ENCODE results near the gene TDRD10.

The TDRD10 gene

GRCh38 chr1:154567386-154568156 lies 65.6 kb downstream of the TDRD10 start, which contains the start of gene CHRNB2:
TSS of gene CHRNB2 (plus strand) at chr1:154567778. CDS start at chr1:154568045, 267 bp downstream.
- peak within 1 kb of the TSS; percentile 57 for H3K27ac ChIP-seq
- TF ChIP-seq, protein P1, sequence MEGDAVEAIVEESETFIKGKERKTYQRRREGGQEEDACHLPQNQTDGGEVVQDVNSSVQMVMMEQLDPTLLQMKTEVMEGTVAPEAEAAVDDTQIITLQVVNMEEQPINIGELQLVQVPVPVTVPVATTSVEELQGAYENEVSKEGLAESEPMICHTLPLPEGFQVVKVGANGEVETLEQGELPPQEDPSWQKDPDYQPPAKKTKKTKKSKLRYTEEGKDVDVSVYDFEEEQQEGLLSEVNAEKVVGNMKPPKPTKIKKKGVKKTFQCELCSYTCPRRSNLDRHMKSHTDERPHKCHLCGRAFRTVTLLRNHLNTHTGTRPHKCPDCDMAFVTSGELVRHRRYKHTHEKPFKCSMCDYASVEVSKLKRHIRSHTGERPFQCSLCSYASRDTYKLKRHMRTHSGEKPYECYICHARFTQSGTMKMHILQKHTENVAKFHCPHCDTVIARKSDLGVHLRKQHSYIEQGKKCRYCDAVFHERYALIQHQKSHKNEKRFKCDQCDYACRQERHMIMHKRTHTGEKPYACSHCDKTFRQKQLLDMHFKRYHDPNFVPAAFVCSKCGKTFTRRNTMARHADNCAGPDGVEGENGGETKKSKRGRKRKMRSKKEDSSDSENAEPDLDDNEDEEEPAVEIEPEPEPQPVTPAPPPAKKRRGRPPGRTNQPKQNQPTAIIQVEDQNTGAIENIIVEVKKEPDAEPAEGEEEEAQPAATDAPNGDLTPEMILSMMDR (IDR thresholded peaks at IDR 0.05): peak; percentile 30; the same call in 1 of the 2 replicates
- no peak for TF ChIP-seq ZFX (IDR thresholded peaks at IDR 0.05; ENCODE audit: borderline replicate concordance)

GRCh38 chr1:154568157-154568815 lies 66.3 kb downstream of the TDRD10 start:
- H3K27ac ChIP-seq: peak overlapping the region; percentile 57
- no peak for TF ChIP-seq ZFX (IDR thresholded peaks at IDR 0.05; ENCODE audit: borderline replicate concordance)

- no peak overlapping the region for H3K27ac ChIP-seq
- TF ChIP-seq, protein P1 (IDR thresholded peaks at IDR 0.05): no peak
- TF ChIP-seq ZFX (IDR thresholded peaks at IDR 0.05; ENCODE audit: borderline replicate concordance): no peak
Measured at GRCh38 chr1:154571244-154571963, 69.4 kb downstream of the TDRD10 start.

- TF ChIP-seq, protein P1 (IDR thresholded peaks at IDR 0.05): no peak
- TF ChIP-seq ZFX (IDR thresholded peaks at IDR 0.05; ENCODE audit: borderline replicate concordance): no peak
- no peak overlapping the region for H3K27ac ChIP-seq
Measured at GRCh38 chr1:154571964-154572288, 69.9 kb downstream of the TDRD10 start.

DNA sequence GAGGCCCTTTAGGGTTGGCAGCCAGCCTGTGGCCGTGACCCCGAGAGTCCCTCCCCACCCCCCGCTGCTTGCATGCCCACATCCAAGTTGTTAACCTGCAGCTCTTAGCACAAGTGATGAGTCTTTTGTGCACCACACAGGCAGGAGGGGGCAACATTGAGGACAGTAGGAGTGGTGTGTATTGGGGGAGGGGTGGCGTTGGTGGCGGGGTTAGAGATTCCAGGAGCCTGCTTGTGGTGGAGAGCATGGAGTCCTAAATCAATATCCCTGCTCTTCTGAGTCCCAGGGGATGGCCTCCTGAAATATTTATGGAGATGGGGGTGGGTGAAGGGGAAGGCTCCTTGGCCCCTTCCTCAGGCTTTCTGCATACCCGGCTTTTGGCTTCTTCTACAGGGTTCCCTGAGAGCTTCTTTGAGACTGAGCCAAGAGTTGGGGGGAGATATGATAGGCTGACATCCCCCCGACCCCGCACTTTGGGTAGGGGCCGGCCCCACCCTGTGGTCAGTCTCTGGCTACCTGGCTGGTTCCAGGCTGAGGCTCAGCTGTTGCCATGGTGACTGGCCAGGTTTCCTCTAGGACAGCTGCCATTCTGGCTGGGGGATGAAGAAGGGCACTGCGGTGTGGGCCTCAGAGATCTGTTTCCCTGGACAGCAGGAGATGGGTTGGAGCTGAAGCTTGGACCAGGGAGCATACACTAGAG lies 70.6 kb downstream of the TDRD10 start:
- no peak overlapping the region for H3K27ac ChIP-seq
- TF ChIP-seq, protein P1 (IDR thresholded peaks at IDR 0.05): no peak
- TF ChIP-seq ZFX (IDR thresholded peaks at IDR 0.05; ENCODE audit: borderline replicate concordance): no peak

- no peak overlapping the region for H3K27ac ChIP-seq
- TF ChIP-seq ZFX (IDR thresholded peaks at IDR 0.05; ENCODE audit: borderline replicate concordance): no peak
- TF ChIP-seq, protein P1 (IDR thresholded peaks at IDR 0.05): no peak
Measured at GRCh38 chr1:154573168-154573510, 71.1 kb downstream of the TDRD10 start.

DNA sequence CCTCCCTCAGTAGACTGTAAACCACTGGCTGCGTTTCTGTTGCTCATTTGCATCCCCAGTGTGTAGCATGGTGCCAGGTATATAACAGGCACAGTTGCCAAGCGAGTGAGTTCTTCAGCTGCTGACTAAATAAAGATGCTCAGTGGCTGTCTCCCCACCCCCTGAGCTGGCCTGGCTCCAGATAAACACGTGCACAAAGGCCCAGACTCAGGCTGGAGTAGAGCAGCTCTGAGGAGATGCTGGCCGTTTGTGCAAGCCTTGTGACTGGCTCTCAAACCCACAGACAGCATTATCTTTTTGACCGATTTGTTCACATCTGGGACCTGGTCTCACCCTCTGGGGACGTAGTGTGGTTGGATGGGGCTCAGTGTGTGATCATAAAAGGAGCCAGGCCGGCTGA lies 72.7 kb downstream of the TDRD10 start:
- peak overlapping the region; percentile 21; the same call in 1 of the 2 replicates for H3K27ac ChIP-seq
- TF ChIP-seq, protein P1 (IDR thresholded peaks at IDR 0.05): no peak
- no peak for TF ChIP-seq ZFX (IDR thresholded peaks at IDR 0.05; ENCODE audit: borderline replicate concordance)

All from 22Rv1 (cell line).